Activated T-helper 17 cell treated with anti-CD3 and anti-CD28 coated beads, Interleukin-2, amount 50 U/mL, for 72 hours (primary cell): ENCODE measurements around the gene WASF2. TPM values are rescaled to one million over a fixed set of nuclear protein-coding genes. Genes with fewer than 3 reads are reported as not detected.
A peak's percentile ranks its signal among the peaks of the same experiment; 100 is the strongest.
"Not testable (repeated sequence)": the region's sequence is repeated elsewhere in the genome, so short reads cannot be mapped to it uniquely, and the experiment has no call there.

ENCODE experiments used
- ATAC-seq: fragments of 150-1000 bp; cut with Tn5 transposase; replicated peaks from 2 replicates; pipeline ENCODE4 v1.10.0; 2021; ENCODE audit warnings: mild to moderate bottlenecking, moderate library complexity
- H3K27ac Mint-ChIP-seq: one replicate; pipeline ENCODE4 v1.8.0; 2022; ENCODE audit warnings: mixed read lengths
- H3K27me3 Mint-ChIP-seq: one replicate; pipeline ENCODE4 v1.8.0; 2022; ENCODE audit warnings: mixed read lengths
- H3K36me3 Mint-ChIP-seq: one replicate; pipeline ENCODE4 v1.8.0; 2022; ENCODE audit warnings: low read depth, mild to moderate bottlenecking, mixed read lengths
- H3K4me1 Mint-ChIP-seq: one replicate; pipeline ENCODE4 v1.8.0; 2022; ENCODE audit warnings: mixed read lengths
- H3K4me3 Mint-ChIP-seq: one replicate; pipeline ENCODE4 v1.8.0; 2022; ENCODE audit warnings: mild to moderate bottlenecking, mixed read lengths
- H3K9me3 Mint-ChIP-seq: one replicate; pipeline ENCODE4 v1.8.0; 2022; ENCODE audit warnings: mixed read lengths
- total RNA-seq, 2 donors: library from RNA; stranded (reverse); gene quantifications; one replicate each; pipeline ENCODE4 v1.2.3, GENCODE V29; 2022

Gene WASF2
- total RNA-seq, 2 donors from 2014 or later = 85.7 to 125 TPM

DNA sequence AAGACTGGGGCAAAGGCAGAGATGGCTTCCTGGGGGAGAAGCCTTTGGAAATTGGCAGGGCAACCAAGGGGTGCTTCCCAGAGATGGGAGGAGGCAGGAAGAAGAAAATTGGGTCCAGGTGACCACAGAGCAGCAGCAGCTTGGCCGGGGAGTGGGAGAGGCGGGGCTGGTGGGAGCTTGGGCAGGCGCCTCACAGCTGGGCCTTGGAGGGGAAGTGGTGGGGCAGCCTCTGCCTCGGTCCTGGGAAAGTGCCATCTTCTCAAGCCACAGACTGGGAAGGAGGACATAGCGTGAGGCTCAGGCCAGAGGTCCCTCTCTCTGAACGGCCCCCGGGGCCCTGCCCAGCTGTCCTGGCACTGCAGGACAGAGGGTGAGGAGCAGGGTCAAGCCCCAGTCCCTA is 24.0 kb upstream of the WASF2 start:
- H3K9me3 Mint-ChIP-seq = no peaks in the 10 kb centered on the region
- peak overlapping the region; percentile 50 for H3K27ac Mint-ChIP-seq
- H3K4me3 Mint-ChIP-seq = no peak overlapping the region

DNA sequence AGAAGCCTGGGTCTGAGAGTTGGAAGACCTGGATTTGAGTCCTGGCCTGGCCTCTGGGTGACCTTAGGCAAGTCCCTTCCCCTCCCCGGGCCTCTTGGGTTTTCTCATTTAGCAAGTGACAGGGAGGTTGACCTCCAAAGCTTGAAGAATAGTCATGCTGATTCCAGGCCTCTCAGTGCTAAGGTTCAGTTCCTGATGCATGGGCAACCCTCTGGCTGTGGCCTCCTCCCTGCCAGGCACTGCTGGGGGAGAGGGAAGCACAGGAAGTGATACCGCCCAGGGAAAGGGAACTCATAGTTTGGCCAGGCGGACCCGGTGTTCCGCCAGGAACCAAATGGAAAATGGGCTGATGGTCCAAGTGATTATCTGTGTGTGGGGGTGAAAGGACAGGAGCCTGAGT is 23.6 kb upstream of the WASF2 start:
- Mint-ChIP-seq H3K4me1 (peaks cover 3% of the 10 kb centered on the region), H3K36me3 (no peaks in the 10 kb centered on the region), H3K4me3 (no peak overlapping the region), H3K27ac (peak overlapping the region; percentile 50), H3K27me3 (no peaks in the 10 kb centered on the region), H3K9me3 (no peaks in the 10 kb centered on the region)
- no peak for ATAC-seq

More for the DNA sequence above, 24.0 kb upstream of the WASF2 start:
- ATAC-seq = no peak
- H3K27me3 Mint-ChIP-seq = no peaks in the 10 kb centered on the region
- H3K4me1 Mint-ChIP-seq = peaks cover 3% of the 10 kb centered on the region
- H3K36me3 Mint-ChIP-seq = no peaks in the 10 kb centered on the region

DNA sequence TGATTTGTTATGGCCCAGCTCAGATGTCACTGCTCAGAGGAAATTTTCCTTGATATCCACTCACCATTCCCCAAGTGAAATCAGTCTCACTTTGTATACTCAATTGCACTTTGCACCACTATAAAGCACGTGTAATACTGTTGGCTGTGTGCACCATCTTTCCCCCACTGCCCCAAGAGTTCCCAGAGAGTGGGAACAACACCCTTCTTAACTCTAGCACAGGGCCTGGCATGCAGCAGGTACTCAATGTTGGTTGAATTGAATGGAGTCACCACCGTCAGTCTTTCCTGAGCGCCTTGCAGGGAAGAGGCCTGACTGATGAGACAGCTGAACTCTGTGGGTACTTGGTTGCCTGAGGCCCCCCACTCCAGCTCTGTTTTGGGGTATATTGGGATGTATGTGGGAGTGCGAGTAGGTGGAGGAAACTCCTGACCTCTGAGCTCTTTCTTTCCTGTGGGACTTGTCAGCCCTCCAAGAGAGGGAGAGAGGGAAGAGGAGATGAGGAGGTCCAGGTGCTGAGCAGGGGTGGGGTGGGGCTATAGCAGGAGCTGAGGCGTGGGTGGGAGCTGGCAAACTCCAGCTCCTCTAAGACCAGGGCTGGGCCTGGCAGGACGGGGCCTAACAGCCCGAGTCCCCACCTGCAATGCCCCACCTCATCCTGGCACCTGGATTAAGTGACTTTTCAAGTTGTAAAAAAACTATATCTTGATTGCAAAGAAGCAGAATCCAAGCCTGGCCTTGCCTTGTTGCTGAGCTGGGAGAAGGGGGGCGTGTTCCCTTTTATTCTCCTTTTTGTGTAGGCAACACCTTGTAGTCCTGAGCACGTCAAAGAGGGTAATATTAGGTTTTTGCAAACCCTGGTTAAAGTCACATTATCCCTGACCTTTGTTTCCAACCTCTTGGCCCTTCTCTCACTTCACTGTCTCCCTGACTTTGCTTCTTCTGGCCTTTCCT is 19.4 kb upstream of the WASF2 start:
- H3K27ac Mint-ChIP-seq = no peak overlapping the region
- no peaks in the 10 kb centered on the region for H3K9me3 Mint-ChIP-seq
- no peaks in the 10 kb centered on the region for H3K4me1 Mint-ChIP-seq
- H3K36me3 Mint-ChIP-seq = no peaks in the 10 kb centered on the region
- no peaks in the 10 kb centered on the region for H3K27me3 Mint-ChIP-seq
- ATAC-seq = no peak
- no peak overlapping the region for H3K4me3 Mint-ChIP-seq

DNA sequence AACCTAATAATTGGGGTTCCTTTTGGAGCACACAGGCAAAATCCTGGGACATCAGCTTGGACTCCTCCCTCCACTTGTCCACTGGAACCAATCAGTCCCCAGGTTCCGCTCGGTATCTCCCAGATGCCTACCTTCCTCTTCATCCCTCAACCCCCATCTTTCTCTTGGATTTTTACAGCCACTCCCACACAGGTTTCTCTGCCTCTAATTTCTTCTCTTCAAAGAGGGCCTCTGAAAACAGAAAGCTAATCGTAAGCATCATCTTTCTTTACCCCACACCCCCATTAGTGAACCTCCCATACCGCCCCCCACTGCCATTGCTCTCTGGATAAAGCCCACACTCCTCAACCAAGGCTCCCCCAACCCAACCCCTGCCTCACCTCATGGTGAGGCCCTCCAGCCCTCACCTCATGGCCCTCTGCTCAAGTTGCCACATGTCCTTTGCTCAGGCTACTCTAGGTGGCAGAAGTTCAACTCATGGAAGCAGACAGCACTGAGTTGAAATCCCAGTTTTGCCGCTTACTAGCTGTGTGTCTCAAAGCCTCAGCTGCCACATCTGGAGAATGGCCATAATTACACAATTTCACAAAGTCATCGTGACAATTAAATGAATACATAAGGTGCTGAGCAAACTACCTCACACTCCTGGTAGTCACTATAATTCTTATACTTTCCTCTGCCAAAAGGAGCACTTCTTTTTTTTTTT is 18.1 kb upstream of the WASF2 start:
- H3K27ac Mint-ChIP-seq = peak overlapping the region; percentile 29
- no peak overlapping the region for H3K4me3 Mint-ChIP-seq
- H3K27me3 Mint-ChIP-seq = no peaks in the 10 kb centered on the region
- no peaks in the 10 kb centered on the region for H3K9me3 Mint-ChIP-seq
- H3K36me3 Mint-ChIP-seq = no peaks in the 10 kb centered on the region
- ATAC-seq = no peak
- H3K4me1 Mint-ChIP-seq = no peaks in the 10 kb centered on the region

DNA sequence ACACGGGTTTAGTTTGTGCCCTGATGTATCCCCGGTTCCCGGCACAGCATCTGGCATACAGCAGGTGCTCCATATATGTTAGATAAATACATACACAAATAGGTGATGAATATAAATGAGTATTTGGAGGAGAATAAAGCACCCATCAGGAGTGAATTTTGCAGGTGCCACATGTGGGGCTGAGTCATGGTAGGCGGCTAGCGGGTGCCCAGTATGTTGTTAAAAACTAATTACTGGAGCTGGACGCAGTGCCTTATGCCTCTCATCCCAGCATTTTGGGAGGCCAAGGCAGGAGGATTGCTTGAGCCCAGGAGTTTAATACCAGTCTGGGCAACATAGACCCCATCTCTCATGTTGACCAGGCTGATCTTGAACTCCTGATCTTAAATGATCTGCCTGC is 16.7 kb upstream of the WASF2 start:
- no peaks in the 10 kb centered on the region for H3K9me3 Mint-ChIP-seq
- no peak overlapping the region for H3K4me3 Mint-ChIP-seq
- H3K36me3 Mint-ChIP-seq = no peaks in the 10 kb centered on the region
- H3K27me3 Mint-ChIP-seq = no peaks in the 10 kb centered on the region
- no peak overlapping the region for H3K27ac Mint-ChIP-seq
- no peaks in the 10 kb centered on the region for H3K4me1 Mint-ChIP-seq
- ATAC-seq = no peak

DNA sequence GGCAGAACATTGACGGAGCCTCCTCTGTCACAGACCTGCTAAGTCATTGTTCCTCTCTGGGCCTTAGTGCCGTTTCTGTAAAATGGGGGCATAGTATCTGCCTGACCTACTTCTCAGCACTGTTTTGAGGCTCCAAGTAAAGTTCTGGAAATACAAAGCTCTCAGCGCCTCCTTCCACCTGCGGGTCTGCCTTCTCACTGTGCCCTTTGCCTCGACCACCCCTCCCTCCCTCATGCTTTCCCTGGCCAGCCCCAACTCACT is 15.4 kb upstream of the WASF2 start:
- H3K27ac Mint-ChIP-seq = no peak overlapping the region
- no peak overlapping the region for H3K4me3 Mint-ChIP-seq
- no peaks in the 10 kb centered on the region for H3K4me1 Mint-ChIP-seq
- no peaks in the 10 kb centered on the region for H3K36me3 Mint-ChIP-seq
- no peaks in the 10 kb centered on the region for H3K27me3 Mint-ChIP-seq
- ATAC-seq = no peak
- no peaks in the 10 kb centered on the region for H3K9me3 Mint-ChIP-seq

DNA sequence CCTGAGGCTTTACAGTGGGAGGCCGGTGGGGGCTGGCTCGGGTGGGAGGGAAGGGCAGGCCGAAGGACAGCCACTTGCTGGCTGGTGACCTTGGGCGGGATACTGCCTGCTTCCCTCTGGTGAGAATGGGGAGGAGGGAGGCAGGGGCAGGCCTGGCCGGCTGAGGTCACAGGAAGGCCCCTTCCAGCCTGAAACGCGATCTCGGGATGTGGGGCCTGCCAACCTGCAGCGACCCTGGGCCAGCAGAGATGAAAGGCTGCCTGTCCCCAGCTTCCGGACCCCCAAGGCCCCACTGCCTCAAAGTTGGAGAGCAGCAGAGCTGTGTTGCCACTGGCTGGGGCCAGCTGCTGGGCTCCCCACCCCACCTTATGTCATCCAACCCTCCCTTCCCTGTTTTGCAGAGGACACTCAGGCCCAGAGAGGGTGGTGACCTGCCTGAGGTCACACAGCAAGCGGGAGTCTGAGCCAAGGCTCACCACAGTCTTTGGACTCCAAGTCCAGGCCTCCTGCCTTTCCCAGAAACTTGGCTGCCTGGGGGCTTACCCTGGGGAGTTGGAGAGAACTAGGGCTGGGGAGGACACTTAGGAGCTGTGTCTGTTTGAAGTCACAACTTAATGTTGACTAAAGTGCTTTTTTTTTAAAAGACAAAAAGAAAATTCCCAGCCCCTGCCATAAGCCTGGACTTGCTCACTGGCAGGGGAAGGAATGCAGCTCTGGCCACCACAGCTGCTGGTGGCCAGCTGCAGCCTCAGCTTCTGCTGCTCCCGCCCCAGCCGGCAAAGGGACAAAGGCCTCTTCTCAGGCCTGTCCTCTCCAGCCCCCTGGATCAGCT is 14.8 kb upstream of the WASF2 start:
- Mint-ChIP-seq H3K27ac (no peak overlapping the region), H3K4me3 (no peak overlapping the region), H3K36me3 (no peaks in the 10 kb centered on the region), H3K4me1 (no peaks in the 10 kb centered on the region), H3K27me3 (no peaks in the 10 kb centered on the region), H3K9me3 (no peaks in the 10 kb centered on the region)
- ATAC-seq = no peak

DNA sequence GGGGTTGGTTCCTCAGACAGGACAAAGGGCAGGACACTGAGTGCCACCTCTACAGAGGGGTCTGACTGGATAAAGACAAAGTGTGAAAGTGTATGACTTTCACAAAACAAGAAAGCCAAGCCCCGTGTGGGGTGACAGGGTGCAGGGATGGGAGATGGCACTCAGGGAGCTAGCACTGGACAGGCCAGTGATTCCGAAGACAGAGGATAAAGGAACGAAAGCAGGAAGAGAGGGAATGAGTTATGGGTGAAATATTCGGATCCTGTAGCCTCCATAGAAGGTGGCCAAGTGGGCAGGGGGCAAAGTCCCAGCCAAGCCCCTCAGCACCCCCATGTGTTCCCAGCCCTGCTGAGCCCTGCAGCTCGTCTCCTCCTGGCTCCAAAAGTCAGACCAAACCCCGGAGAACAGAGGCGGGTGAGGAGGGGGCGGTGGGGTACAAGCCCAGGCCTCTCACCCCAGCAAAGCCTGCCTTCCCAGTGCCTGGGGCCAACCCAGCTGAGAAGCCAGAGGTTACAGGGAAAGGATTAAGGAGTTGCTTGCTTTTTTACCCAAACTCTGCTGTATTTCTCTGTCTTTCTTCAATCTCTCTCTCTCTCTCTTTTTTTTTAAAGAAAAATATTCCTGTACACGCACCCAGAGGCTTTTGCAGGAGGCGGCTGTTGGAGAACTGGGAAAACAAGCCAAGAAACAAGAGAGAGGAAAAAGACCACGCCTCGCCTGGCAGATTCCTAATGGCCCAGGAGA is 14.0 kb upstream of the WASF2 start:
- Mint-ChIP-seq H3K4me1 (no peaks in the 10 kb centered on the region), H3K9me3 (no peaks in the 10 kb centered on the region), H3K27me3 (no peaks in the 10 kb centered on the region), H3K36me3 (no peaks in the 10 kb centered on the region), H3K27ac (no peak overlapping the region), H3K4me3 (no peak overlapping the region)
- no peak for ATAC-seq

DNA sequence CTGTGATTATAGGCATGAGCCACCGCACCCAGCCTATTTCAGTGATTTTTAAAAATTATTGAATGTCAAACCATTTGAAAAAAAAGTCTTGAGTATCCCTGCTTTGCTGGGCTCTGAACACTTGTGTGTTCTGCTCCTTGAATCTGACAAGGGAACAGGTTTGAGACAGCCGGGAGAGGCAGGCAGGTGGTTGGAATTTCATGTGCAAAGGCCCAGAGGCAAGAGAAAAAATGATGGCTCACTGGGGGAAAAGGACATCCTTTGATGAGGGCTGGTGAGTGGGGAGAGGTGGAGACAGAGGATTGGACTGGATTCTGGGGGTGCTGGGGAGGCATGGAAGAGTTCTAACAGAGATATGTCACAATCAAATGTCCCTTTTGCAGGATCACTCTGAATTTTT is 13.1 kb upstream of the WASF2 start:
- ATAC-seq = no peak
- Mint-ChIP-seq H3K27ac (no peak overlapping the region), H3K4me3 (no peak overlapping the region), H3K9me3 (no peaks in the 10 kb centered on the region), H3K36me3 (no peaks in the 10 kb centered on the region), H3K4me1 (no peaks in the 10 kb centered on the region), H3K27me3 (no peaks in the 10 kb centered on the region)

DNA sequence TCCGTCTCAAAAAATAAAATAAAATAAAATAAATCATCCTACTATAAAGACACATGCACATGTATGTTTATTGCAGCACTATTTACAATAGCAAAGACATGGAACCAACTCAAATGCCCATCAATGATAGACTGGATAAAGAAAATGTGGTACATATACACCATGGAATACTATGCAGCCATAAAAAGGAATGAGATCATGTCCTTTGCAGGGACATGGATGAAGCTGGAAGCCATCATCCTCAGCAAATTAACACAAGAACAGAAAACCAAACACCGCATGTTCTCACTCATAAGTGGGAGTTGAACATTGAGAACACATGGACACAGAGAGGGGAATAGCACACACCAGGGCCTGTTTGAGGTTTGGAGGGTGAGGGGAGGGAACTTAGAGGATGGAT is 11.2 kb upstream of the WASF2 start:
- not testable (repeated sequence) for H3K9me3 Mint-ChIP-seq, H3K4me3 Mint-ChIP-seq, H3K4me1 Mint-ChIP-seq, H3K27me3 Mint-ChIP-seq, H3K27ac Mint-ChIP-seq, ATAC-seq, H3K36me3 Mint-ChIP-seq

DNA sequence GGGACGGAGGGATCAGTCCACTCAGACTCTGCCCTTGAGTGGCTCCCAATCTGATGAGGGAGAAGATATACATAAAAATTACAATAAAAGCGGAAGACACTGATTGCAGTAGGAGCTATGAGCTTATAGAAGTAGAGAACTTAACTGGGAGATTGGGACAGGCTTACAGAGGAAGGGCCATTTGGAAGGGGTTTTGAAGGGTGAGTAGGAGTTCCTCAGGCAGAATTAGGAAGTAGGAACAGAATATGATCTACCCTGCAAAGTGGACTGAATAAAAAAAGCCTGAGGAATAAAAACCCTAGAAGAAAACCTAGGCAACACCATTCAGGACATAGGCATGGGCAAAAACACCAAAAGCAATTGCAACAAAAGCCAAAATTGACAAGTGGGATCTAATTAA is 9.2 kb upstream of the WASF2 start:
- H3K4me3 Mint-ChIP-seq = no peak overlapping the region
- H3K9me3 Mint-ChIP-seq = no peaks in the 10 kb centered on the region
- ATAC-seq = no peak
- no peaks in the 10 kb centered on the region for H3K27me3 Mint-ChIP-seq
- H3K4me1 Mint-ChIP-seq = no peaks in the 10 kb centered on the region
- H3K36me3 Mint-ChIP-seq = no peaks in the 10 kb centered on the region
- no peak overlapping the region for H3K27ac Mint-ChIP-seq

DNA sequence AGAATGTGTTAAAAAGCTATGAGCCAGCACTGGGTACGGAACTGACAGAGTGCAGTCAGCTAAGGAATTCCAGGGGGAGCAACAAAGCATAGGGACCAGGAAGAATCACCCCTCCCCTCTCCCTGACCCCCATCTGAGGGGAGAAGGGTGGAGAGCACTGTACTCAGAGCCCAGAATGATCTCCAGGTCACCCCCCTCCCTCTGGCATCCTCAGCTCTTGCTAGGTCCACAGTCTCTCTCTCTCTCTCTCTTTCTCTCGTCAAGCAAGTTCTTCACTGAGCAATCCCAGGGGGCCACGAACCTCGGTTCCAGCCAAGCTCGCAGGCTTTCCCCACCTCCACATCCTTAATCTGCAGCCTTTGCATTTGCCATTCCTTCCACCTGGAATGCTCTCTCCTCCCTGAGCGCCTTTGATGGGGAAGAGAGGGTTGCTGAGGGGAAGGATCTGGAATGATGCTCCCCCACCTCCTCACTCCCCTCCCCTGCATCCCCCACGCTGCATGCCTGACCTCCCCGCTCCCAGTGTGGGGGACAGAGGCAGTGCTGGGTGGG is 6.7 kb upstream of the WASF2 start:
- H3K27ac Mint-ChIP-seq = no peak overlapping the region
- H3K27me3 Mint-ChIP-seq = no peaks in the 10 kb centered on the region
- H3K4me1 Mint-ChIP-seq = no peaks in the 10 kb centered on the region
- no peak for ATAC-seq
- H3K9me3 Mint-ChIP-seq = no peaks in the 10 kb centered on the region
- H3K4me3 Mint-ChIP-seq = no peak overlapping the region
- H3K36me3 Mint-ChIP-seq = no peaks in the 10 kb centered on the region

DNA sequence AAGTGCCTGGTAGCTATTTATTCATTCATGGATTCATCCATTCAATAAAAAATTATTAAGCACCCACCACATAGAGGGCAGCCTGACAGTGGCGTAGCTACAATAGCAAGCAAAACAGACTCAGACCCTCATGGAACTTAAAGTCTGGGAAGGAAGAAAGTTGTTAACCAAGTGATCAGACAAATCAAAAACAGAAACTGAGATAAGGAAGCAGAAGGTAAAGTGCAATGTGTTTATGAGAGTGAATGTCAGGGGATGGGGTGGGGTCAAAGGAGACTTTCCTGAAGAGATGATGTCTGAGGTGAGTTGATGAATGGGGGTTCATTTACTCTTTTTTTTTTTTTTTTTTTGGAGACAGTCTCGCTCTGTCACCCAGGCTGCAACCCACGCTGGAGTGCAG is 2.8 kb upstream of the WASF2 start:
- H3K9me3 Mint-ChIP-seq = no peaks in the 10 kb centered on the region
- no peak overlapping the region for H3K4me3 Mint-ChIP-seq
- H3K27ac Mint-ChIP-seq = no peak overlapping the region

More for the DNA sequence above, 2.8 kb upstream of the WASF2 start:
- H3K36me3 Mint-ChIP-seq = peaks cover 23% of the 10 kb centered on the region
- ATAC-seq = no peak
- peaks cover 13% of the 10 kb centered on the region for H3K4me1 Mint-ChIP-seq
- H3K27me3 Mint-ChIP-seq = no peaks in the 10 kb centered on the region
